Heart left ventricle (tissue), 16 donors: ENCODE data around the gene PDE6A. TPM values are rescaled to one million over a fixed set of nuclear protein-coding genes. Genes with fewer than 3 reads are reported as not detected.

Experiments
- ATAC-seq, 4 donors: fragments of 200-7000 bp; cut with Tn5 transposase; one replicate each; pipeline ENCODE4 v1.9.1; 2020 to 2022; ENCODE audit warnings: moderate library complexity in 4 of 4, mild to moderate bottlenecking in 3 of 4, moderate number of reproducible peaks in 1 of 4
- DNase-seq, 5 donors: peaks; one replicate each; pipeline ENCODE4 v3.0.0-alpha.2; 2020
- H3K27ac ChIP-seq, 12 donors: fragments of 200-600 bp; sonication (generic) in 4 of 12; one replicate each; pipeline versions ENCODE4 v1.5.0 to v1.8.0; 2016 to 2022; ENCODE audit warnings: mild to moderate bottlenecking in 2 of 12
- H3K27me3 ChIP-seq, 9 donors: fragments of 200-600 bp; sonication (generic) in 2 of 9; one replicate each; pipeline versions ENCODE4 v1.5.1 to v1.8.0; 2016 to 2022; ENCODE audit warnings: mild to moderate bottlenecking in 3 of 9
- H3K36me3 ChIP-seq, 9 donors: fragments of 200-600 bp; sonication (generic) in 2 of 9; one replicate each; pipeline versions ENCODE4 v1.5.0 to v1.8.0; 2018 to 2022; ENCODE audit warnings: mild to moderate bottlenecking in 2 of 9
- H3K4me1 ChIP-seq, 12 donors: fragments of 200-600 bp; sonication (generic) in 4 of 12; one replicate each; pipeline versions ENCODE4 v1.5.0 to v1.8.0; 2016 to 2022; ENCODE audit warnings: mild to moderate bottlenecking in 3 of 12
- H3K4me3 ChIP-seq, 12 donors: fragments of 200-600 bp; sonication (generic) in 4 of 12; one replicate each; pipeline versions ENCODE4 v1.5.0 to v1.8.0; 2017 to 2022; ENCODE audit warnings: mild to moderate bottlenecking in 9 of 12, moderate library complexity in 4 of 12
- H3K9me3 ChIP-seq, 12 donors: fragments of 200-600 bp; sonication (generic) in 4 of 12; one replicate each; pipeline versions ENCODE4 v1.5.0 to v1.8.0; 2016 to 2022; ENCODE audit warnings: mild to moderate bottlenecking in 1 of 12
- POLR2A ChIP-seq, 2 donors: fragments of 450-650 bp; IDR thresholded peaks; one replicate each; pipeline ENCODE4 v1.6.1; 2017; ENCODE audit warnings: antibody characterized with exemption in 2 of 2, mild to moderate bottlenecking in 2 of 2, moderate library complexity in 2 of 2
- WGBS, 4 donors: extraction: QIAGEN DNeasy Blood & Tissue Kit in 2 of 4; methylation state at CpG; one replicate each; pipeline versions ENCODE4 v1.1.5 to v1.1.7; 2013 to 2018; 5-methylcytosine and 5-hydroxymethylcytosine counted together
- intact Hi-C, 10 donors: fragments of 100-400 bp; cut with DNase I; formaldehyde crosslinking; loops; one replicate each; pipeline versions ENCODE4 v1.11.1 to v1.14.2; 2022
- polyA plus RNA-seq, 2 donors: library from polyadenylated mRNA; stranded (reverse); fragments of 200-250 nt; gene quantifications; one replicate each; pipeline ENCODE4 v1.2.3, GENCODE V29; 2013
- total RNA-seq, 9 donors: library from RNA; depleted of rRNA in 2 of 9; stranded (reverse); fragments of >200 nt in 2 of 9; fragmentation: NEBNext Ultra II Directional in 3 of 9; extraction: Animal tissue kit (Norgen Biotek cat#: 25700) in 3 of 9; gene quantifications; one replicate each; pipeline versions ENCODE4 v1.1.0 to v1.2.4, GENCODE V29; 2016 to 2023
- TF ChIP-seq, protein P1 (sequence below), 12 donors: fragments of 200-600 bp; sonication (generic) in 4 of 12; IDR thresholded peaks; one replicate each; pipeline versions ENCODE4 v1.5.0 to v1.8.0; 2018 to 2022; ENCODE audit warnings: antibody characterized with exemption in 12 of 12, mild to moderate bottlenecking in 5 of 12
- donor health status: ischemic (EF 13 %, LVEDD 7.1; RV severe dilation, severe dysfunction).
- donor health status: healthy with polysubstance abuse.
- donor health status: DM: no; HTN: yes; CAD: no.
- donor health status: DM: no; HTN: no; CAD: no.
- donor health status: ischemic (EF 25% LVEDD 6.9; RV normal size, moderate dysfunction).
- donor health status: ischemic (EF 25% LVEDD 5.7; RV mildly dilated, moderate dysfunction).
- donor health status: healthy.
- donor health status: DM: yes; HTN: yes; CAD: no.
- donor health status: ischemic (EF 35%, LVEDD 5.7; RV mildly dilated, moderate dysfunction).
- donor health status: nonischemic (EF 11% LVEDD 7.7; RV severe dilation, severe dysfunction).
- donor health status: DM: yes; HTN: yes; CAD: no.
- donor health status: PGD.
- donor health status: ischemic (EF 29% LVEDD 5.4; RV normal size, mild dysfunction).
- donor health status: nonischemic (EF 23%, LVEDD 6.1; RV moderate dilation, normal function).

PDE6A gene
- total and polyA plus RNA-seq, 11 donors = 0.04 to 0.35 (median 0.11) TPM; not detected in 1

DNA sequence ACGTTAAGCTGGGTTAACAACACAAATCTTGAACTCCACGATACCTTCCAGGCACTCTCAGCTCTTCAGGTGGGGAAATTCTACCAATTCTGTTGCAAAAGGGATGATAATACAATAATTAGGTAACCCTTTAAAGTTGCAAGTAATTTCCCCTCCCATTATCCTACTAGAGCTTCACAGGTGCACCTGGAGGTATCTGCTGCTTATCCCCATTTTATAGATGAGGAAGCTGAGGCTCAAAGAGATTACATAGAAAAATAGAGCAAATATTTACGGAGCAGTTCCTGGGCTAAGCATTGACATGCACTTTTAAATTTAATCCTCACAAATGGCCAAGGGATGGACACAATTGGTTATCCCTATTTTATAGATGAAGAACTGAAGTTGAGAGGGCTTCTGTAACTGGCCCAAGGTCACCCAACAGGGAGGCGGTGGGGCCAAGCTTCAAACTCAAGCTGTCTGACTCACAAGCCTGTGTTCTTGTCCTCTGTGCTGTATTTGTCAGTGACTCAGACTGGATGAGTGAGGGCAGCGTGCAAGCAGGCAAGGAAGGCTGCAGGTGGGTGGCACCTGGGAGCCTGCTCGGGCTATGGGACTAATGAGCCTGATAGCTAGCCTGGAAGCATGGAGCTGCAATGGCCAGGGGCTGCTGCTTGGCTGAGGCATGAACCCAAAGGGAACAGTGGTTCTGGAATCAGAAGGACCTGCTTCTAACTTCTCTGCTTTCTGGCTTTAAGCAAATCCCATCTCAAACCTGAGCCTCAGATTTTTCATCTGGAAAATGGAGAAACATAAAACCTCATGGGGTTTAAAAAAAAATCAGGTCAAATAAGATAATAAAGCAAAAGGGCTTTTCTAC is 105.5 kb downstream of the PDE6A start:
- DNase-seq (peak in 1 of 5 donors; percentile 58), ATAC-seq (peak in 1 of 4 donors; percentile 55)
- Histone ChIP-seq H3K27me3 (no peaks in the 10 kb centered on the region), H3K27ac (peak overlapping the region in 7 of 12 donors; percentile 26 to 67 (median 53)), H3K4me3 (no peak overlapping the region), H3K4me1 (peaks cover 0 to 54% (median 21%) of the 10 kb centered on the region in 12 donors), H3K36me3 (peaks cover 0 to 96% (median 78%) of the 10 kb centered on the region in 9 donors), H3K9me3 (no peaks in the 10 kb centered on the region)
- WGBS, 4 donors = 80 to 91% (median 88%) methylated on average over 6 of the region's 6 CpGs
- TF ChIP-seq POLR2A (IDR thresholded peaks at IDR 0.05) = no peak
- TF ChIP-seq, protein P1, sequence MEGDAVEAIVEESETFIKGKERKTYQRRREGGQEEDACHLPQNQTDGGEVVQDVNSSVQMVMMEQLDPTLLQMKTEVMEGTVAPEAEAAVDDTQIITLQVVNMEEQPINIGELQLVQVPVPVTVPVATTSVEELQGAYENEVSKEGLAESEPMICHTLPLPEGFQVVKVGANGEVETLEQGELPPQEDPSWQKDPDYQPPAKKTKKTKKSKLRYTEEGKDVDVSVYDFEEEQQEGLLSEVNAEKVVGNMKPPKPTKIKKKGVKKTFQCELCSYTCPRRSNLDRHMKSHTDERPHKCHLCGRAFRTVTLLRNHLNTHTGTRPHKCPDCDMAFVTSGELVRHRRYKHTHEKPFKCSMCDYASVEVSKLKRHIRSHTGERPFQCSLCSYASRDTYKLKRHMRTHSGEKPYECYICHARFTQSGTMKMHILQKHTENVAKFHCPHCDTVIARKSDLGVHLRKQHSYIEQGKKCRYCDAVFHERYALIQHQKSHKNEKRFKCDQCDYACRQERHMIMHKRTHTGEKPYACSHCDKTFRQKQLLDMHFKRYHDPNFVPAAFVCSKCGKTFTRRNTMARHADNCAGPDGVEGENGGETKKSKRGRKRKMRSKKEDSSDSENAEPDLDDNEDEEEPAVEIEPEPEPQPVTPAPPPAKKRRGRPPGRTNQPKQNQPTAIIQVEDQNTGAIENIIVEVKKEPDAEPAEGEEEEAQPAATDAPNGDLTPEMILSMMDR (IDR thresholded peaks at IDR 0.05) = no peak
- intact Hi-C loops = loop anchor here in 5 of 10 donors (1.0 to 10.0 kb wide), 3 partner anchors 123 to 376 kb away; partner anchors contain the start of gene SLC26A2 (in 5 of the 5)

DNA sequence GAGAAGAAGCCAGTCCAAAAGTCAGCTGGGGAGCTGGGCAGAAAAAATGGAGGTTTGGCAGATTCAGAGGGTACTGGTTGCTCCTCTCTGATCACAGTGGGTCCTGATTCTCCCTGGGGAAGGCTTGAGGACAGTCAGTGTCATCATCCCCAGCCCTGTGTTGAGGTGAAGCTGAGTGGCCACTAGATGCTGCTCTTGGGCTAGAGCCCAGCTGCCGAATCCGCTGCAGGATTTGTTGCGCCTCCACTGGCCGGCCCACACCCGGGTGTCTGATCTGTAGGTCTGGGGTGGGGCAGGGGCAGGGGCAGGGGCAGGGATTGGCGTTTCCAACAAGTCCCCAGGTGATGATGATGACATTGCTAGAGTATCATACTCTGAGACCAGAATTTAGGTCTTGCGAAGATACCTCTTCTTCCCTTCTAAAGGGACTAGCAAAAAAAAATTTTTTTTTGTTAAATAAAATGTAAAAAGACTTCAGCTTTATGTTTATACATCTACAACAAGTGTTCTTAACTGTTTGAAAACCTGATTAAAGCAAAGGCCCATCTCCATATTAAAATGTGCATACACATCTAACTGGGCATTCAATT is 106.8 kb downstream of the PDE6A start:
- Histone ChIP-seq H3K36me3 (peaks cover 0 to 96% (median 78%) of the 10 kb centered on the region in 9 donors), H3K27ac (peak overlapping the region in 4 of 12 donors; percentile 3 to 27 (median 14))
- intact Hi-C loops = loop anchor here in 6 of 10 donors (1.0 to 10.0 kb wide), 5 partner anchors 125 to 377 kb away; partner anchors contain the start of gene SLC26A2 (in 5 of the 6)

DNA sequence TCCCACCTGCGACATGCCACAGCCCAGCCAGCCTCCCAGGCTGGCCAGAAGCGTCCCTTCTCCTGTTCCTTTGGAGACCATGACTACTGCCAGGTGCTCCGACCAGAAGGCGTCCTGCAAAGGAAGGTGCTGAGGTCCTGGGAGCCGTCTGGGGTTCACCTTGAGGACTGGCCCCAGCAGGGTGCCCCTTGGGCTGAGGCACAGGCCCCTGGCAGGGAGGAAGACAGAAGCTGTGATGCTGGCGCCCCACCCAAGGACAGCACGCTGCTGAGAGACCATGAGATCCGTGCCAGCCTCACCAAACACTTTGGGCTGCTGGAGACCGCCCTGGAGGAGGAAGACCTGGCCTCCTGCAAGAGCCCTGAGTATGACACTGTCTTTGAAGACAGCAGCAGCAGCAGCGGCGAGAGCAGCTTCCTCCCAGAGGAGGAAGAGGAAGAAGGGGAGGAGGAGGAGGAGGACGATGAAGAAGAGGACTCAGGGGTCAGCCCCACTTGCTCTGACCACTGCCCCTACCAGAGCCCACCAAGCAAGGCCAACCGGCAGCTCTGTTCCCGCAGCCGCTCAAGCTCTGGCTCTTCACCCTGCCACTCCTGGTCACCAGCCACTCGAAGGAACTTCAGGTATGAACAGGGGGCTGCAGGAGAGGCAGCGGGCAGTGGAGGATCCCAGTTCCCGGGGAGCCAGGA is 108.0 kb downstream of the PDE6A start:
- peaks cover 0 to 96% (median 77%) of the 10 kb centered on the region in 9 donors for H3K36me3 ChIP-seq
- no peak for TF ChIP-seq POLR2A (IDR thresholded peaks at IDR 0.05)
- TF ChIP-seq, protein P1 (IDR thresholded peaks at IDR 0.05) = no peak
- intact Hi-C loops = loop anchor here in 6 of 10 donors (2.0 to 10.0 kb wide), 4 partner anchors 126 to 378 kb away; partner anchors contain the start of gene SLC26A2 (in 5 of the 6)
- H3K4me1 ChIP-seq = peaks cover 0 to 43% (median 21%) of the 10 kb centered on the region in 12 donors
- peak overlapping the region in 1 of 12 donors; percentile 28 for H3K27ac ChIP-seq
- ATAC-seq = no peak
- DNase-seq = no peak
- H3K9me3 ChIP-seq = no peaks in the 10 kb centered on the region
- H3K4me3 ChIP-seq = no peak overlapping the region
- H3K27me3 ChIP-seq = no peaks in the 10 kb centered on the region
- WGBS, 4 donors = 70 to 87% (median 84%) methylated on average over 12 to 18 of the region's 18 CpGs

More for the DNA sequence above, 106.8 kb downstream of the PDE6A start:
- DNase-seq (peak in 2 of 5 donors; percentile 63 to 64), ATAC-seq (peak; percentile 27 to 54 (median 54))
- 41 to 47% (median 44%) methylated on average over 7 of the region's 7 CpGs for WGBS, 4 donors
- peaks cover 0 to 54% (median 21%) of the 10 kb centered on the region in 12 donors for H3K4me1 ChIP-seq
- H3K9me3 ChIP-seq = no peaks in the 10 kb centered on the region
- no peaks in the 10 kb centered on the region for H3K27me3 ChIP-seq
- TF ChIP-seq, protein P1 (IDR thresholded peaks at IDR 0.05) = peak; percentile 31 to 67 (median 49)
- no peak for TF ChIP-seq POLR2A (IDR thresholded peaks at IDR 0.05)
- no peak overlapping the region for H3K4me3 ChIP-seq
